Ecto neural progenitor cell (in vitro differentiated cells): ENCODE results near the gene BLVRB.
"Not testable (repeated sequence)": the region's sequence is repeated elsewhere in the genome, so short reads cannot be mapped to it uniquely, and the experiment has no call there.

Experiments used
- DNase-seq: peaks from one replicate; pipeline ENCODE4 v3.0.0-alpha.2; 2018; ENCODE audit warnings: low spot score

BLVRB gene

DNA sequence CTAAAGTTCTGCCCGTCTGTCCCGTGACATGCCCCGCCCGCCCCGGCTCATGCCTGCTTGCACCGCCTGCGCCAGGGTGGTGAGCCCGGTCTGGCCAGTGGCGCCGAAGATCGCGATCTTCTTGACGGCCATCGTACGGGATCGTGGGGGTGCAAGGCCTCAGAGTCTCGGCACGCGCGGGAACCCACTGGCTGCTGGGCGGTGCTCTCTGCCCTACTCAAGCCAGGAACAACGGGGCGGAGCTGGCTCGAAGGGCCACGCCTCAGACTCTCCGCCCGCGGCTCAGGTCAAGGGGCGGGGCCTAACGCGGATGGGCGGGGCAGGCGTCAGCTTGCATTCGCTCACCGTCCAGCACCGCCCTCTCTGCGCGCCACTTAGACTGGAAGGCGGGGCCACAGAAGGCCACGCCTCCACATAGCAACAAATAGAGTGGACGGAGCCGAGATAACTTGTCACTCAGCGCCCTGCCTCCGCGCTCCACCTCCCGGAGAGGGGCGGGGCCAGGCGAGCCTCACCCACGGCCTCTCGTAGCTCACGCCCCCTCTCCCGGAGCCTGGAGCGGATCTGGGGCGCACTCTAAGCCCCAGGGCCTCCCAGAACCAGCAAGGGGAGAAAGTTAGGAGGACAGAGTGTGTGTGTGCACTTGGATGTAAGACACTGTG lies at the start of gene BLVRB:
Gene BLVRB, minus strand, starts transcription at position 189 of the 662 bp plus-strand sequence. Its CDS starts 57 bp downstream, at position 132.
- peak; percentile 99 for DNase-seq

DNA sequence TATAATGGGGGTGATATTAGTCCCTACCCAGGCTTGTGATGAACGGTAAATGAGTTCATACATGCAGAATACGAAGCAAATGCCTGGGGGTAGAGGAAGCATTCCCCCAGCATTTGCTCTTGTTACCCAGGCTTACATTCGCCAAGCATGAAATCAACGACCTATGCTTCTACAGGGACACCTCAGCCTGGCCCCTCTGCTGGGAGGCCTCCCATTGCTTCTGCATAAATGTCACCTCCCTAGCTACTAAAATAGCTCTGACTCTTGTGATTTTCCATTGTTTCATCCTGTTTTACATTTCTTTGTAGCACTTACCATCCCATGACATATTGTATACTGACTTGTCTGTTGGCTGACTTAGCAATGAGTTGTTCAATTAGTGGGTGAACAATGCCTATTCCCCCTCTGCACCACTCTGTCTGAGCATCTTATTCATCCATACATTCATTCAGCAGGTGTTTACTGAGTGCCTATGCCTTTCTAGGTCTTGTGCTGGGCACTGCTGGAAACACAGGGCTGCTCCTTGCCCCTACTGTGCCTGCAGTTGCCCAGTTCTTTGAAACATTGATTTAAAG lies 48.3 kb upstream of the BLVRB start:
- no peak for DNase-seq

DNA sequence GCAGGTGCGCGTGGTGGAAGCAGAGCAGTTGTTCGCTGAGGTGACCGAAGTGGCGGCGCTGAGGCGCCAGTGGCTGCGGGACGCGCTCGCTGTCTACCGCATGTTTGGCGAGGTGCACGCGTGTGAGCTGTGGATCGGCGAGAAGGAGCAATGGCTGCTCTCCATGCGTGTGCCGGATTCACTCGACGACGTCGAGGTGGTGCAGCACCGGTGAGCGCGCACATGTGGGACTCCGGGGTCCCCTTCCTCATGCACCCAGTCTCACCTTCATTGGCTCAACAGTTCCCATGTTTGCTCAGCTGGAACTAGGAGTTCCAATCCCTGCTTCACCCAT lies 47.8 kb upstream of the BLVRB start:
- no peak for DNase-seq

DNA sequence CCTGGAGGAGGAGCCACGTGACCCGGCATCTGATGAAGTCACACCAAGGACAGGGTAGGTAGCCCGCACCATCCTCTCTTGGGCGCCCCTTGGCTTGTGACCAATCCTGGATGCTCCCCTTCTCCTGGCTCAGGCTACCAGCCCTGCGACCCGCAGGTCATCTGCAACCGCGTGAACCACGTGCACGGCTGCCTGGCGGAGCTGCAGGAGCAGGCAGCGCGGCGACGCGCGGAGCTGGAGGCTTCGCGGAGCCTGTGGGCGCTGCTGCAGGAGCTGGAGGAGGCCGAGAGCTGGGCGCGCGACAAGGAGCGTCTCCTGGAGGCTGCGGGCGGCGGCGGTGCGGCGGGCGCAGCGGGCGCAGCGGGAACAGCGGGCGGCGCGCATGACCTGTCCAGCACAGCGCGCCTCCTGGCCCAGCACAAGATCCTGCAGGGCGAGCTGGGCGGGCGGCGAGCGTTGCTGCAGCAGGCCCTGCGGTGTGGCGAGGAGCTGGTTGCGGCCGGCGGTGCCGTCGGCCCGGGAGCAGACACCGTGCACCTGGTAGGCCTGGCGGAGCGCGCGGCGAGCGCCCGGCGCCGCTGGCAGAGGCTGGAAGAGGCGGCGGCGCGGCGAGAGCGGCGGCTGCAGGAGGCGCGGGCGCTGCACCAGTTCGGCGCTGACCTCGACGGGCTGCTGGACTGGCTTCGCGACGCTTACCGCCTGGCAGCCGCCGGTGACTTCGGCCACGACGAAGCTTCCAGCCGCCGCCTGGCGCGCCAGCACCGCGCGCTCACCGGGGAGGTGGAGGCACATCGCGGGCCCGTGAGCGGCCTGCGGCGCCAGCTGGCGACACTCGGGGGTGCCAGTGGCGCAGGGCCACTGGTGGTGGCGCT lies 47.2 kb upstream of the BLVRB start:
- DNase-seq: peak; percentile 75

DNA sequence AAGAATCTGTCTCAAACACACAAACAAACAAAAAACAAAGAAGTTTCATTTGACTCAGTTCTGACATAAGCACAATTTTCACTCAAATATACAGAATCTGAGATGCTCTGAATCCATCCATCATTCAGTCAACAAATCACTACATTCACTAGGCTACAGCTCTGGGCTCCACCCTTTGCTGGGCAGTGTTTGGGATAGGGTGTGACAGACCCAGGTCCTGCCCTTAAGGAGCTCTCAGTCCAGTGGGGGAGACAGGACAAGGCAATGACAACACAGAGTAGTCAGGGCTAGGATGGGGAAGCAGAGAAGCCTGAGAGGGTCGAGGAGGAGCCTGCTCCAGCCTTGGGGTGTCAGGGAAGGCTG lies 46.5 kb upstream of the BLVRB start:
- DNase-seq: no peak

DNA sequence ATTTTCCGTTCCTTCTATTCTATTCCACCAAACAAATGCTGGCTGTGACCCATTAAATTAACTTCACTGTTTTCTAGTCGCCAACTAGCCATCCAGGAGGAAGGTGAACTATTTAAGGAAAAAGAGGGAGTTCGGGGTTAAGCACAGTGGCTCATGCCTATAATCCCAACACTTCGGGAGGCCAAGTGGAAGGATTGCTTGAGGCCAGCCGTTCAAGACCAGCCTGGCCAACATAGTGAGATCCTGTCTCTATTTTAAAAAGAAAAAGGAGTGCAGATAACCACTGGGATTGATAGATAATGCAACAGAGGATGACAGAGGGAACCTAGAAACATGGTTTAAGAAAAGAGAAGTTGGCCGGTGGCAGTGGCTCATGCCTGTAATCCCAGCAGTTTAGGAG lies 45.9 kb upstream of the BLVRB start:
- no peak for DNase-seq

DNA sequence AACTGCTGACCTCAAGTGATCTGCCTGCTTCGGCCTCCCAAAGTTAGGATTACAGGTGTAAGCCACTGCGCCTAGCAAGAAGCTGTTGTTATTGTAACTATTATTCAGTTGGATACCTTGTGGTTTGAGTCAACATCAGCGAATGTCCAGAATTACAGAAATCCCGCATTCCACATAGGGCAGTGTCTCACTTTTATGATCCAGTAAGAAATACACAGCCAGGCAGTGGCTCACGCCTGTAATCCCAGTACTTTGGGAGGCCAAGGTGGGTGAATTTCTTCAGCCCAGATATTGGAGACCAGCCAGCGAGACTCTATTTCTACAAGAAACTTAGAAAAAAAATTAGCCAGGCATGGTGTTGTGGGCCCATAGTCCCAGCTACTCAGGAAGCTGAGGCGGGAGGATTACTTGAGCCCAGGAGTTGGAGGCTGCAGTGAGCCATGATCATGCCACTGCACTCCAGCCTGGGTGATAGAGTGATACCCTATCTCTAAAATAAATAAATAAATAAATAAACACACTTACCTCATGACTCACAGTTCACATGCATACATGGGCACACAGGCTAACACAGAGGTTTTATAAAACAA lies 45.1 kb upstream of the BLVRB start:
- DNase-seq: no peak

DNA sequence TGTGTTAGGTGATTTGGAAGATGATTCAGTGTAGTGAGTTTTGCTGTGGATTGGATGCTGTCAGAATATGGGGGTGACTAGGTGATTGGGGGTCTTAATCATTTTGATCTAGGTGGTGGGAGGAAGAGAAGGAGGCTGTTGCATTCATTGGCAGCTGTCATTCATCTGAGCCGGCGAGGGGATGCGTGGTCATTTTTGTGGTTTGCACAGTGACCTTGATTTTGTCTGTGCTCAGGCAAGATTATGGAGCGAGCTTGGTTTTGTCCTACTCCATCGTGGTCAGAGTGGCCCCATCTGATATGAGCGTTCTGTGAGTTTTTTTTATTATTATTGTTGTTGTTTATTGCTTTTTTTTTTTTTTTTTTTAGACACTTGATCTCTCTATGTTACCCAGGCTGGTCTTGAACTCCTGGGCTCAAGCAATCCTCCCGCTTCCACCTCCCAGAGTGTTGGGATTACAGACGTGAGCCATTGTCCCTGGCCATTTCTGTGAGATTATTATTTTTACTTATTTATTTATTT lies 43.3 kb upstream of the BLVRB start:
- no peak for DNase-seq

DNA sequence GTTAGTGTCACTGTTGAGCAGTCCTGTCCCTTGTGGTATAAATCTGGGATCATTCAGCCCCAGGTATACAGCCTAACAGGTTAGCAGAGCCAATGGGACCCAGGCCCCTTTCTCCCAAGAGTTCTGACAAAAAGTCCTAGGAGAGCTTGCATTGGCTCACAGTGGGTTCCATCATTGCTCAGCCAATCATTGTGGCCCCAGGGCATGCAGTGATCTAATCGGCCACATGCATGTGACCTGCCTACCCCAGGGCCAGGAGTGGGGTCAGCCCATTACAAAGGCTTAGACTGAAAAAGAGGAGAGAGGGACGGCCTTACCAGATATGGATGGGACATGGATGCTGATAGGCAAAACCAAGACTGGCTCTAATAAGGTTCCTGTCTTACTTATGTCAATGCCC lies 42.3 kb upstream of the BLVRB start:
- DNase-seq: no peak

DNA sequence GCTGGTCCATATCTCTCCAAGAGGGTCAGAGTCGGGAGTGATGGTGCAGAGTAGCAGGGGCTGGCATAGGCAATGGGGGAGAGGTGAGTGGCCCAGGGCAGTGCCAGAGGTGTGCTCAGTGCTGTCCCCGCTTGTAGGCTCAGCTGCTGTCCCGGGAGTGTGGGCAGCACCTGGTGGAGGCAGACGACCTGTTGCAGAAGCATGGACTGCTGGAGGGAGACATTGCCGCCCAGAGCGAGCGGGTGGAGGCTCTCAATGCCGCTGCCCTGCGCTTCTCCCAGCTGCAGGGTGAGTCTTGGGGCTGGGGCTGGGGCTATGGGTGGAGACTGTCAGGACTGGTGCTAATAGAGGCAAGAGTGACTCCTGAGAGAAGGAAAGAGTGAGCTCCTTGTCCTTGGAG lies 40.6 kb upstream of the BLVRB start:
- no peak for DNase-seq

DNA sequence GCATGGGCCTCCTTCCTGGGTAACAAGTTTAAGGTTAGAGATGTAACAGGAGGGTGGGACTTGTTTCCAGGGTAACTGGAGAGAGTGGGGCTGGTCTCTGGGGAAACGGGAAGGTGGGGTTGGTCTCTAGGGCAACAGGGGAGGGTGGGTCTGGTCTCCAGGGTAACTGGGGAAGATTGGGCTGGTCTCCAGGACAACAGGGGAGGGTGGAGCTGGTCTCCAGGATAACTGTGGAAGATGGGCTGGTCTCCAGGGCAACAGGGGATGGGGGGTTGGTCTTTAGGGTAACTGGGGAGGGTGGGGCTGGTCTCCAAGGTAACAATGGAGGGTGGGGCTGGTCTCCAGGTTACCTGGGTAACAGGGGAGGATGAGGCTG lies 37.8 kb upstream of the BLVRB start:
- DNase-seq: peak; percentile 81

DNA sequence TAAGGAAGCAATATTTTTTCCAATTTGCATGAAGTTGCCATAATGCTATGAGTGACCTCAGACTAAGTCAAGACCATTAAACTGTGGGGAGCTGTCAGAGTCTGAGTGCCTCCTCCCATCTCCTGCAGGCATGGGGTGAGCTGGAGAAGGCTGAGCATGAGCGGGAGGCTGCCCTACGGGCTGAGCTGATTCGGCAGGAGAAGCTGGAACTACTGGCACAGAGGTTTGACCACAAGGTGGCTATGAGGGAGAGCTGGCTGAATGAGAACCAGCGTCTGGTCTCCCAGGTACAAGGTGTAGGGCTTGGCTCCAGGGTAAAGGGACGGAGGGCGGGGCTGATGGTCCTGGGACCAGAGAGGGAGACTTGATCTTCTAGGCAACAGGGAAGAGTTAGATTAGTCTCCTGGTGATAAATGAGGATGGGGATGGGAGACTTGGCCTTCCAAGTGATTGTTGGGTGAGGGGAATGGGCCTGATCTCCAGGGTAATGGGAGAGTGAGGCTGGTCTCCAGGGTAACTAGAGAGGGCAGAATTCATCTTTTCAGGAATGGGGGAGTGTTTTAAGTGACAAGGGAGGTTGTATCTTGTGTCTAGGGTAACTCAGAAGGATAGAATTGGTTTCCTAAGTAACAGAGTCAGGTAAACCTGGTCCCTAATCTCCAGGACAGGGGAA lies 37.2 kb upstream of the BLVRB start:
- DNase-seq: peak; percentile 52

DNA sequence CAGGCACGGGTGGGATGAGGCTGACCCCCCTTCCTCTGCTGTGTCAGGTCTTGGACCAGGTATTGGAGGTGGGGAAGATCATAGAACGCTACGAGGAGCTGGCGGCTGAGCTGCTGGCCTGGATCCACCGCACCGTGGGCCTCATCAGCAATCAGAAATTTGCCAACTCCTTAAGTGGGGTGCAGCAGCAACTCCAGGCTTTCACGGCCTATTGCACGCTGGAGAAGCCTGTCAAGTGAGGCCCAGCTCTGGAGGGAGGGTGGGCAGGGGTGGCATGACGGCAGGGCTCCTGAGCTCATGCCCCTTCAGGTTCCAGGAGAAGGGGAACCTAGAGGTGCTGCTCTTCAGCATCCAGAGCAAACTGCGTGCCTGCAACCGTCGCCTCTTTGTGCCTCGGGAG lies 36.5 kb upstream of the BLVRB start:
- DNase-seq: no peak

DNA sequence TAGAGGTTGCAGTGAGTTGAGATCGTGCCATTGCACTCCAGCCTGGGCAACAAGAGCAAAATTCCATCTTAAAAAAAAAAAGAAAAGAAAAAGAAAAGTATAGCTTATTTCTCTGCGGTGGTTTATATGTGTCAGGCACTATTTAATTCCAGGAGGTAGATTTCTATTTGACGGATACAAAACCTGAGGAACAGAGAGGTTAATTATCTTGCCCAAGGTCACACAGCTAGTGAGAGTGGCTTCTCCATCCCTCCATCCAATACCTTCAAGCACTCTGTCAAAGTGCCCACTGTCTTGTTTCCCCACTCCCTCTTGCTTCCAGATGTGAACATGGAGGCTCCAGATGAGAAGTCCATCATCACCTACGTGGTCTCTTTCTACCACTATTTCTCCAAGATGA lies 36.1 kb upstream of the BLVRB start:
- DNase-seq: no peak

DNA sequence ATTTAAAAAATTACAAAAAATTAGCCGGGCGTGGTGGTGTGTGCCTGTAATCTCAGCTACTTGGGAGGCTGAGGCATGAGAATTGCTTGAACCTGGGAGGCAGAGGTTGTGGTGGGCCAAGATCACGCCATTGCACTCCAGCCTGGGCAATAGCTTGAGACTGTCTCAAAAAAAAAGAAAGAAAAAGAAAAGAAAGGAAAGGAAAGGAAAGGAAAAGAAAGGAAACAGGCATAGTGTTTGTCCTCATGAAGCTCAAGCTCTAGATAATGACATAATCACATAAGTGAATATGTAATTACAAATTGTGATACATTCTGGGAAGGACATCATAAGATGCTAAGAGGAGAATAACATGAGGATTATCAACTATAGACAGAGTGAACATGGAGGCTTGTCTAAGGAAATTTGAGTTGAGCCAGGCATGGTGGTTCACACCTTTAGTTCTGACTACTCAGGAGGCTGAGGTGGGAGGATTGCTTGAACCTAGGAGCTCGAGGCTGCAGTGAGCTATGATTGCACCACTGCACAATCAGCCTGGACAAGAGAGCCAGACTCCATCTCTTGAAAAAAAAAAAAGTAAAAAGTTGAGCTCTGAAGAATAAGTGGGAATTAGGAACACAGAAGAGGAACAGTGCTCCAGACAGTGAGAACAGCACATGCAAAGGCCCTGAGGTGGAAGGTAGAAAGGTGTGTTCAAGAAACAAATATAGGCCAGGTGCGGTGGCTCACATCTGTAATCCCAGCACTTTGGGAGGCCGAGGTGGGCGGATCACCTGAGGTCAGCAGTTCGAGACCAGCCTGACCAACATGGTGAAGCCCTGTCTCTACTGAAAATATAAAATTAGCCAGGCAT lies 35.4 kb upstream of the BLVRB start:
- DNase-seq: not testable (repeated sequence)

DNA sequence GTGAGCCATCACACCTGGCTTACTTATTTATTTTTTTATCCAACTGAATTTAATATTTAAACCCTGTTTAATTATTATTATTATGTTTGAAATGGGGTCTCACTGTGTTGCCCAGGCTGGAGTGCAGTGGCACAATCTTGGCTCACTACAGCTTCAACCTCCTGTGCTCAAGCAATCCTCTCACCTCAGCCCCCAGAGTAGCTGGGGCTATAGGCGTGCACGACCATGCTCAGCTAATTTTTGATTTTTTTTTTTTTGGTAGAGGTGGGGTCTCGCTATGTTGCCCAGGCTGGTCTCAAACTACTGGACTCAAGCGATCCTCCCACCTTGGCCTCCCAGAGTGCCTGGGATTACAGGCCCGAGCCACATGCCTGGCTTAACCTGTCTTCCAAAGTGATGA lies 33.8 kb upstream of the BLVRB start:
- DNase-seq: no peak

DNA sequence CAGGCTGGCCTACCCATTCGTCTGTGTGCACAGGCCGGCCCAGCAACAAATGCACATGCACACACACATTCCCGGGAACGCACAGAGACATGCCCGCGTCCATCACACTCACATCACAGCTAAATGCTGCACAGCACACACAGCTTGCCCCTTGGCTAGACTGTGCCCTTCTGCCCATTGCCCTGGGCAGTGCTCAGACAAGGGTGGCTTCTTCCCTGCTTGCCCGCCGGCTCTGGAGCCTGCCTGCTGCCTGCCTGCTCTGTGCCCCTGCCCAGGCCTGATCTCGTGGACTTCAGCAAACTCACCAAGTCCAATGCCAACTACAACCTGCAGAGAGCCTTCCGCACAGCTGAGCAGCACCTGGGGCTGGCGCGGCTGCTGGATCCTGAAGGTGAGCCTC lies 31.7 kb upstream of the BLVRB start:
- no peak for DNase-seq

DNA sequence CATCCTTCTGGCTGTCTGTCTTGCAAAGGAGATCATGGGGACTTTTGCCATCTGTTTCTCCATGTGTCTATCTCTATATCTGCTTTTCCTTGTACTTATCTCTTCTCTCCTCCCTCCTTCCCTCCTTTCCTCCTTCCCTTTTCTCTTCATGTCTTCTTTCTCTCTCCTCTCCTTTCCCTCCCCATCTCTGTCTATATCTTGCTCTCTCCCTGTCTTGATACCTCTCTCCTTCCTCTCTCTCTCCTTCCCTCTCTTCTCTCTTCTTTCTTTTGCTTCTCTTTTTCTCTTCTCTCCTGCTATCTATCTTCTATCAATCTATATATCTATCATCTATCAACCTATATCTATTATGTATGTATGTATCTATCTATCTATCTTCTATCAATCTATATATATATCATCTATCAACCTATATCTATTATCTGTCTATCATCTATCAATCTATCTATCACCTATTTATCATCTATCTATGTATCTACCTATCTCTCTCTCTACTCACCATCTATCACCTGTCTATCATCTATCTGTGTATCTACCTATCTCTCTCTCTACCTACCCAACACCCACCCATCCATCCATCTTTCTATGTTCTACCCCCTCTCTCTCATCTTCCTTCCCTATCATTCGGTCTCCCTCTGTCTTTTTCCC lies 28.8 kb upstream of the BLVRB start:
- DNase-seq: no peak

DNA sequence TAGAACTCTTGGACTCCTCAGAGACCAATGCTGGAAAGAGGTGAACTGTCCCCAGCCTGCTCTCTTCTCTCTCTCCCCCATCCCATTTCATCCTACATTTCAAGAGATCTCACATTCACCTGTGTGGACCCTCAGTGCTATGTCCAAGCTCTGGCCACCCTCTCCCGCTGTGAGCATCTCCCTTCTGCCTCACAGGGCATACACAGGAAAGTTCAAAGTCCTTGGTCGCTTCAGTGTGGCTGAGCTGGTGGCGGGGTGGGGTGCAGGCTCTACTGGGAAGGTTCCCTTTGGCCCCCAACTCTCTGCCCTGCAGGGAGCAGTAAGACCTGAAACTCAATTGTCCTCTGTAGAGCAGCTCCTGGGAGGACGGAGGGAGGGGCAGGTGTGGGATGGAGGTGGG lies 28.2 kb upstream of the BLVRB start:
- no peak for DNase-seq

DNA sequence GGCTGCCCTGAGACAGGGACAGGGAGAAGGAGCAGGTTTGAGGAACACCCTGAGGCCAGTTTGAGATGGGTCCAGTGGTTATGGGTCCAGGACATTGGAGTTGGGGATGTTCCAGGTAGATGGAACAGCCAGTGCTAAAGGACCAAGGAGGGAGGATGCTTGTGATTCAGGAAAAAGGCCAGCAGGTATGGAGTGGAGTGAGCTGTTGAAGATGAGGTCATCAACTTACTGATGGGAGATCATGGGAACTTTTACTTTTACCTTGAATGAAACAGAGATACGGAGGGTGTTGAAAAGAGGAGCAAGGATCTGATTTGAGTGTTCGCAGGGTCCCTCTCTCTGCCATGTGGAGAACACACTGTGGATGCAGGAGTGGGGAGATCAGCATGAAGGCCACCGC lies 26.7 kb upstream of the BLVRB start:
- DNase-seq: no peak

DNA sequence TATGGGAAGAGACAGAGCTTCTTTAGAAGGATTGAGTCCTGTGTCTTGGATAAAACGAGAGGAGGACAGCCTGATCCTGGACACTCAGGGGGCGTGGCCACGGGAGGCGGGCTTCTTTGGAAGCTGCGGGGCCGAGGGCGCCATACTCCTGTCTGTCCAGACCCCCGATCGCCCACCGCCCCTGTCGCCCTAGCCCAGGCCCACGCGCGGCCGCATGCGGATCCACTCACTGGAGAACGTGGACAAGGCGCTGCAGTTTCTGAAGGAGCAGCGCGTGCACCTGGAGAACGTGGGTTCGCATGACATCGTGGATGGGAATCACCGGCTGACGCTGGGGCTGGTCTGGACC lies 24.3 kb upstream of the BLVRB start:
- DNase-seq: no peak
